Right lobe of liver (tissue), 4 donors: Measurements from ENCODE around the gene CX3CL1.
"Not testable (repeated sequence)": the region's sequence is repeated elsewhere in the genome, so short reads cannot be mapped to it uniquely, and the experiment has no call there.

ENCODE experiments used
- POLR2A ChIP-seq: fragments of 450-650 bp; IDR thresholded peaks from one replicate; pipeline ENCODE4 v1.6.1; 2017; ENCODE audit warnings: antibody characterized with exemption, mild to moderate bottlenecking
- TF ChIP-seq, protein P1 (sequence below), 4 donors: fragments of 200-600 bp in 3 of 4; fragments of 450-650 bp in 1 of 4; IDR thresholded peaks; one replicate each; pipeline versions ENCODE4 v1.5.1 to v1.8.0; 2016 to 2022; ENCODE audit warnings: antibody characterized with exemption in 4 of 4, mild to moderate bottlenecking in 2 of 4
- donor health status: DM: no; HTN: no; CAD: no.
- donor health status: DM: no; HTN: no; CAD: no.
- donor health status: DM: no; HTN: yes; CAD: no.

DNA sequence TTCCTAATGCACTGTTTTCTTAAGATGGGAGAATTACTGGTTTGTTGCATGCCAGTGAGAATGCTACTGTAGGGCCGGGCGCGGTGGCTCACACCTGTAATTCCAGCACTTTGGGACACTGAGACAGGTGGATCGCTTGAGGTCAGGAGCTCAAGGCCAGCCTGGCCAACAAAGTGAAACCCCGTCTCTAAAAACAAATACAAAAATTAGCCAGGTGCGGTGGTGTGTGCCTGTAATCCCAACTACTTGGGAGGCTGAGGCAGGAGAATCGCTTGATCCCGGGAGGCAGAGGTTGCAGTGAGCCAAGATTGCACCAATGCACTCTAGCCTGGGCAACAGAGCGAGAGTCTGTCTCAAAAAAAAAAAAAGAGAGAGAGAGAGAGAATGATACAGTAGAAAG, 29.7 kb upstream of the CX3CL1 start:
- TF ChIP-seq, protein P1, sequence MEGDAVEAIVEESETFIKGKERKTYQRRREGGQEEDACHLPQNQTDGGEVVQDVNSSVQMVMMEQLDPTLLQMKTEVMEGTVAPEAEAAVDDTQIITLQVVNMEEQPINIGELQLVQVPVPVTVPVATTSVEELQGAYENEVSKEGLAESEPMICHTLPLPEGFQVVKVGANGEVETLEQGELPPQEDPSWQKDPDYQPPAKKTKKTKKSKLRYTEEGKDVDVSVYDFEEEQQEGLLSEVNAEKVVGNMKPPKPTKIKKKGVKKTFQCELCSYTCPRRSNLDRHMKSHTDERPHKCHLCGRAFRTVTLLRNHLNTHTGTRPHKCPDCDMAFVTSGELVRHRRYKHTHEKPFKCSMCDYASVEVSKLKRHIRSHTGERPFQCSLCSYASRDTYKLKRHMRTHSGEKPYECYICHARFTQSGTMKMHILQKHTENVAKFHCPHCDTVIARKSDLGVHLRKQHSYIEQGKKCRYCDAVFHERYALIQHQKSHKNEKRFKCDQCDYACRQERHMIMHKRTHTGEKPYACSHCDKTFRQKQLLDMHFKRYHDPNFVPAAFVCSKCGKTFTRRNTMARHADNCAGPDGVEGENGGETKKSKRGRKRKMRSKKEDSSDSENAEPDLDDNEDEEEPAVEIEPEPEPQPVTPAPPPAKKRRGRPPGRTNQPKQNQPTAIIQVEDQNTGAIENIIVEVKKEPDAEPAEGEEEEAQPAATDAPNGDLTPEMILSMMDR (IDR thresholded peaks at IDR 0.05) = not testable (repeated sequence)
- not testable (repeated sequence) for TF ChIP-seq POLR2A
